Measurements from ENCODE around the gene GHSR. TPM values are rescaled to one million over a fixed set of nuclear protein-coding genes. Genes with fewer than 3 reads are reported as not detected.

Gene GHSR
- total RNA-seq, 1 donor from 2014 or later: not detected

DNA sequence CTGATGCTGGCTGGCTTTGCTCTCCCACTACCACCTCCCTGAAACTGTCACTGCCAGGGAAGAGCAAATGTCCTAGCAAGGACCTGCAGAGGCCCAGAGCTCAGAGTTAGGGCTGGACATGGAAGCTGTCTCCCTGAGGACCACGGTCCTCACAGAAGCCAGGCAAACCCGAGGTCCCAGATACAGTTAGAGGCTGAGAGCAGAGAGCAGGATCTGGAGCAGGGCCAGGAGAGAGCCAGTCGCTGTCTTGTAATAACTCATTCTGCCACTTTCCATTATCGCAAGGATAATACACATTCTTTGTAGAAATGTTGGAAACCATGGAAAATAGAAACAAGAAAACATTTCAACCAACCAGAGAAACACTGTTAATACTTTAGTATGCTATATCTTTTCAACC lies 10.1 kb downstream of the GHSR start:
- no peak overlapping the region for H3K27ac ChIP-seq
- no peaks in the 10 kb centered on the region for H3K9me3 ChIP-seq
- DNase-seq (no peak), ATAC-seq (no peak)
- H3K36me3 ChIP-seq: no peaks in the 10 kb centered on the region
- H3K4me3 ChIP-seq: no peak overlapping the region
- TF ChIP-seq, protein P1, sequence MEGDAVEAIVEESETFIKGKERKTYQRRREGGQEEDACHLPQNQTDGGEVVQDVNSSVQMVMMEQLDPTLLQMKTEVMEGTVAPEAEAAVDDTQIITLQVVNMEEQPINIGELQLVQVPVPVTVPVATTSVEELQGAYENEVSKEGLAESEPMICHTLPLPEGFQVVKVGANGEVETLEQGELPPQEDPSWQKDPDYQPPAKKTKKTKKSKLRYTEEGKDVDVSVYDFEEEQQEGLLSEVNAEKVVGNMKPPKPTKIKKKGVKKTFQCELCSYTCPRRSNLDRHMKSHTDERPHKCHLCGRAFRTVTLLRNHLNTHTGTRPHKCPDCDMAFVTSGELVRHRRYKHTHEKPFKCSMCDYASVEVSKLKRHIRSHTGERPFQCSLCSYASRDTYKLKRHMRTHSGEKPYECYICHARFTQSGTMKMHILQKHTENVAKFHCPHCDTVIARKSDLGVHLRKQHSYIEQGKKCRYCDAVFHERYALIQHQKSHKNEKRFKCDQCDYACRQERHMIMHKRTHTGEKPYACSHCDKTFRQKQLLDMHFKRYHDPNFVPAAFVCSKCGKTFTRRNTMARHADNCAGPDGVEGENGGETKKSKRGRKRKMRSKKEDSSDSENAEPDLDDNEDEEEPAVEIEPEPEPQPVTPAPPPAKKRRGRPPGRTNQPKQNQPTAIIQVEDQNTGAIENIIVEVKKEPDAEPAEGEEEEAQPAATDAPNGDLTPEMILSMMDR (IDR thresholded peaks at IDR 0.05): no peak
- peaks cover 6% of the 10 kb centered on the region for H3K27me3 ChIP-seq (ENCODE audit: low read depth)
- no peaks in the 10 kb centered on the region for H3K4me1 ChIP-seq
- intact Hi-C loops (cut with DNase I): no loop called here

DNA sequence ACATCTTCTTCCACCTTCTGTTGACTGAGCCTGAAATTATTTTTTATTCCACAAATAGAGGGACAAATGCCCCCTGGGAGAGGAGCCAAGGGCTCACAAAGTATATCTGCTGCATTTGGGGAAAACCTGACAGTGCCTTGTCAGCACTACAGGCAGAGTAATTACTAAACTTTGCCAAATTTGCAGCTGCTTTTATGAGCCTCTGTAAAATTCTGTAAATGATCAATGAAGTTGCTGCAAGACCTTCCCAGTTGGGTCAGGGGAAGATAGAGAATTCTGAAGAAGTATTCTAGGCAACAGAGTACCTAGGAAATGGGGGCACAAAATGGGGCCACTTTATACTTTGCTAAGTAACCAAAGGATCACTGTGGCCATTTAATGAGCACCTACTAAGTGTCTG lies 10.5 kb downstream of the GHSR start:
- Histone ChIP-seq H3K4me3 (no peak overlapping the region), H3K4me1 (no peaks in the 10 kb centered on the region), H3K9me3 (peaks cover 1% of the 10 kb centered on the region), H3K27me3 (ENCODE audit: low read depth) (peaks cover 6% of the 10 kb centered on the region), H3K36me3 (no peaks in the 10 kb centered on the region), H3K27ac (no peak overlapping the region)
- intact Hi-C loops (cut with DNase I): no loop called here
- ATAC-seq (no peak), DNase-seq (no peak)
- TF ChIP-seq, protein P1 (IDR thresholded peaks at IDR 0.05): no peak

DNA sequence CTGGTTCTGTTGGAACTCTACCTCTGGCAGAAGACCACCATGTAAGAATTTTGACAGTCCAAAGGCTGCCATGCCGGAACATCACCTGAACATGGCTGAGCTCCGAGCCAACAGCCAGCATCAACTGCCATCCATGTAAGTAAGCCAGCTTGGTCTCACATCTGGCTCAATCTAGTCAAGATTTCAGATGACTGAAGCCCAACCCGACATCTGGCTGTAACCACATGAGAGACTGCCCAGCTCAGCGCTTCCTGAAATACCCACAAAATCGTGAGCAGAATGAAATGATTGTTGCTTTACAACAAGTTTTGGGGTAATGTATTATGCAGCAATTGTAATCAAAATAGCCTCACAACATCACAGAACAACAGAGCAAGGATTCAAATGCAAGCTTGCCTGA lies 32.9 kb downstream of the GHSR start:
- no peak overlapping the region for H3K27ac ChIP-seq
- H3K36me3 ChIP-seq: no peaks in the 10 kb centered on the region
- no peaks in the 10 kb centered on the region for H3K27me3 ChIP-seq (ENCODE audit: low read depth)
- DNase-seq (no peak), ATAC-seq (no peak)
- TF ChIP-seq, protein P1 (IDR thresholded peaks at IDR 0.05): no peak
- H3K4me1 ChIP-seq: no peaks in the 10 kb centered on the region
- H3K4me3 ChIP-seq: no peak overlapping the region
- no peaks in the 10 kb centered on the region for H3K9me3 ChIP-seq
- intact Hi-C loops (cut with DNase I): no loop called here

GRCh38 chr3:172411478-172411947 lies 36.7 kb downstream of the GHSR start:
- no peaks in the 10 kb centered on the region for H3K27me3 ChIP-seq (ENCODE audit: low read depth)
- intact Hi-C loops (cut with DNase I): no loop called here
- DNase-seq: no peak
- H3K27ac ChIP-seq: no peak overlapping the region
- H3K4me3 ChIP-seq: no peak overlapping the region
- no peaks in the 10 kb centered on the region for H3K36me3 ChIP-seq
- TF ChIP-seq, protein P1 (IDR thresholded peaks at IDR 0.05): no peak
- H3K4me1 ChIP-seq: no peaks in the 10 kb centered on the region
- ATAC-seq: peak; percentile 18 to 21
- H3K9me3 ChIP-seq: no peaks in the 10 kb centered on the region

DNA sequence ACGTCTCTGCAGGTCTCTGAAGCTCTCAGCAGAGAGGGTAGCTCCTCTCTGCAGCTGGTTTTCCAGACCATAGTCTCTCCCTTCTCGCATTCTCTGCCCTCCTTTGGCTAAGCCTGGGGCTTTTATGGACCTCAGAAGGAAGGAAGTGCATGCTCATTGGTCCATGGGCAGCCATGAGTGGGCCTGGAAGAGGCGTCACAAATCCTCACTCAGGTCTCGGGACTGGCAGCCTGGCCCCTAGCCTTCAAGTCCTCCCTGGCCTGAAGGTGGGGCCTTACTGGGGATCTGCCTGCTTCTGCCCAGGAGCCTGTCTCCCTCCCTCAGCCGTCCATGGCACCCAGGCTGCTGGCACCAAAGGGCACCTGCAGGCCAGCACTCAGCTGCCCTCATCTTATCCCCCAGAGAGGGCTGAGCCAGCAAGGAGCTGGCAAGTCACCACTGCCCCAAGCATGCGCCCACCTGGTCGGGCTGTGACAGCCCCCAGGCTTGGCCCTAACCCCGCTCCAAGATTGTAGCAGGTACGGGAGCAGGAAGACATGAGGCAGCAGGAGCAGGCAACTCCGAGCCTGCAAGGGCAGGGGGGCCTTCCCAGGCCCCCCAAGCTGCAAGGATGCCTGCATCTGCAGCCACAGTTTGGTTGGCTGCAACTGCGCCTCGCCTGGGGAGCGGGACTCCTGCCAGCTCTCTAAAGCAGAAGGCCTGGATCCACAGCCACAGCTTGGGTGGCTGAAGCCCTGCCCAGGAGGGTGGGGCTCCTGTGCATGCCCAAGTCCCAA lies 37.4 kb downstream of the GHSR start:
- H3K4me1 ChIP-seq: no peaks in the 10 kb centered on the region
- TF ChIP-seq, protein P1 (IDR thresholded peaks at IDR 0.05): no peak
- H3K9me3 ChIP-seq: no peaks in the 10 kb centered on the region
- intact Hi-C loops (cut with DNase I): no loop called here
- H3K36me3 ChIP-seq: no peaks in the 10 kb centered on the region
- H3K27me3 ChIP-seq (ENCODE audit: low read depth): no peaks in the 10 kb centered on the region
- H3K4me3 ChIP-seq: no peak overlapping the region
- no peak overlapping the region for H3K27ac ChIP-seq
- peak in 1 of 2 donors; percentile 34 for ATAC-seq
- DNase-seq: no peak
